Heart left ventricle (tissue), 13 donors: Measurements from ENCODE around the gene TMEM178B.

Experiments used
- CTCF ChIP-seq, 12 donors: fragments of 200-600 bp; sonication (generic) in 4 of 12; IDR thresholded peaks; one replicate each; pipeline versions ENCODE4 v1.5.0 to v1.8.0; 2018 to 2022; ENCODE audit warnings: antibody characterized with exemption in 12 of 12, mild to moderate bottlenecking in 5 of 12
- POLR2A ChIP-seq, 2 donors: fragments of 450-650 bp; IDR thresholded peaks; one replicate each; pipeline ENCODE4 v1.6.1; 2017; ENCODE audit warnings: antibody characterized with exemption in 2 of 2, mild to moderate bottlenecking in 2 of 2, moderate library complexity in 2 of 2
- donor health status: ischemic (EF 13 %, LVEDD 7.1; RV severe dilation, severe dysfunction).
- donor health status: DM: no; HTN: yes; CAD: no.
- donor health status: DM: no; HTN: no; CAD: no.
- donor health status: ischemic (EF 25% LVEDD 6.9; RV normal size, moderate dysfunction).
- donor health status: ischemic (EF 25% LVEDD 5.7; RV mildly dilated, moderate dysfunction).
- donor health status: ischemic (EF 35%, LVEDD 5.7; RV mildly dilated, moderate dysfunction).
- donor health status: nonischemic (EF 11% LVEDD 7.7; RV severe dilation, severe dysfunction).
- donor health status: DM: yes; HTN: yes; CAD: no.
- donor health status: PGD.
- donor health status: ischemic (EF 29% LVEDD 5.4; RV normal size, mild dysfunction).
- donor health status: nonischemic (EF 23%, LVEDD 6.1; RV moderate dilation, normal function).

DNA sequence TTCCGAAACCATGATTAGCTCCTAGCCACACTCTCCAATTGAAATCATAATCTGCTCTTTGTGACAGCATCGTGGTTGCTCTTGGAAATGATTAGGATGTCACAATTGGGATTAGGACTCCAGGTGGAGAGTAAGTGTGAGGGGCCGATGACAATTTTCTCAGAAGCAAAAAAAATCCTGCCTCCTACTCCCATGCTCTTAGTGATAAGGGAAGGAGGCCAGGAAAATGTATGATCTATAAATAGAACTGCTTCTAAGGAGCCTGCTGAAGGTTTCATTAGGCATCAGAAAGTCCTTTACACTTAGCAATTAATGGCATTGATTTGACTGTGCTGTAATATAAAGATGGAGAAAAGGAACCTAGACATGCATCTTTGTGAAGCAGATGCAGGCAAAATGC is 251.0 kb downstream of the TMEM178B start:
- TF ChIP-seq POLR2A (IDR thresholded peaks at IDR 0.05) (no peak), CTCF (IDR thresholded peaks at IDR 0.05) (no peak)
